Measurements from ENCODE around the gene SOHLH1.

DNA sequence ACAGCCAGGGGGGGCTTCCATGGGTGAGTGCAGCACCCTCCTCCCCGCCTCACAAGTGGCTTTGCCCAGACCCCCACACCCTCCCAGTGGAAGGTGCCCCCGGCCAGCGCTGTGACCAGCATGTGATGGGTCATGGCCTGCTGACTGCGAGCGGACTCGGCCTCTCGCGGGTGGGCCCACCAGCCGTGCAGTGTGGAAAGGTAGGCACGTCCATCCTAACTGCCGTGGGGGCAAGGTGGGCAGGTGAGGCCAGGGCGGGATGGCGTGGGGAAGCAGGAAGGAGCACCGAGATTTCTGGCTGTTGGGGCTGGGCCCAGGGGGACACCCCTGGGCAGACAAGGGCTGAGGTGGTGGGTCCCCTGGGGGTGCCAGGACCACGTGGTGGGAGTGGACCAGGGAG lies 12.1 kb downstream of the SOHLH1 start:
- TF ChIP-seq POLR2A (IDR thresholded peaks at IDR 0.05; ENCODE audit: low read length) (no peak), GATA1 (IDR thresholded peaks at IDR 0.05; ENCODE audit: low read depth, low read length) (no peak)
